ENCODE measurements around the gene MRPS23. TPM values are rescaled to one million over a fixed set of nuclear protein-coding genes. Genes with fewer than 3 reads are reported as not detected.

MRPS23 gene
- total and polyA plus RNA-seq, 2 of the 13 experiments (the other 11 are each of a cell fraction or from before 2014, with no cell fraction given) = 63.2 to 181 TPM

DNA sequence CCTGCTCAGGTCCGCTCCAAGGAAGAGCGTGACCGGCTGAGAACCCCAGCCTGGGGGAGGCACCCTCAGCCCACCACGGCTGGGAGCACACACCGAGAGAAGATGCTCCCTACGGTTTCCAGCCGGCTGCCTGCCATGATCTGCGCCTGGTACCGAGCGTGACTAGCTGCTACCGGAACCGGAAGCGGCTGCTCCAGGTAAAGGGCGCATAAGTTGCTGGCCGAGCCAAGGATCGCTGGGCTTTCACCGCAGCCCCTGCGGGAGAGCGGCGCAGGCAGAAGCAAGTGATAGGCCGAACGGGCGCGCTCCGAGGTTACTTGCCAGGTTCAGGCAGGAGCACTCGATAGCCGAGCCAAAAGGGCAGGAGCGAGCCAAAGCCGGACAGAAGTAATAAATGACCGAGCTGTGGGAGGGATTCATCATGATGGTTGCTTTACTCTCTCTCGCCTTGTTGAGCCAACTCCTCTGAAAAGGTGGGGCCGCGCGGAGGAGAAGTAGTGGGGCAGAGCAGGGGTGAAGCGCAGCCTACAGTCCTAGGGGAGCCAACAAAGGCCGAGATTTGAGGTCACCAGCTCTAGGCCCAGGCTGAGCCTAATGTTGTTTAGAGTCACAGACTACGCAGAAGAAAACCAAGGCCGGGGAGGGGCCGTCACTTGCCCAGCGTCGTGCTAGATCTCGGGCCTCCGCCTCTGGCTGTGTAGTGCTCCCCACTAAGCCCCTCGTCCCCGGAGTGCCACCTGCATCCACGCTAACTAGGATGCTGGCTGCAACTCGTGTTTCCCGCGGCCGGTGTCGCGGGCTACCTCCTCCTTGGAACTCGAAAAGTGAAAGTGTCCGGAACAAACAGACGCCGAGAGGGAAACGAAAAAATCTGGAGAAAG lies at the start of gene MRPS23 (continued):
- TF ChIP-seq TIGD3 (CRISPR knock-in tag; IDR thresholded peaks at IDR 0.05; ENCODE audit: borderline replicate concordance) (peak; percentile 28; the same call in 1 of the 2 replicates), SKIL (CRISPR knock-in tag; IDR thresholded peaks at IDR 0.05; ENCODE audit: borderline replicate concordance) (peak; percentile 90), ZBTB49 (CRISPR knock-in tag; IDR thresholded peaks at IDR 0.05; ENCODE audit: borderline replicate concordance) (peak; percentile 88), SNAPC2 (CRISPR knock-in tag; IDR thresholded peaks at IDR 0.05) (peak; percentile 95), DR1 (CRISPR knock-in tag; IDR thresholded peaks at IDR 0.05) (peak; percentile 88; the same call in 1 of the 2 replicates), RXRB (CRISPR knock-in tag; IDR thresholded peaks at IDR 0.05; ENCODE audit: borderline replicate concordance) (peak; percentile 95), ZNF644 (CRISPR knock-in tag; IDR thresholded peaks at IDR 0.05; ENCODE audit: low read depth) (peak; percentile 30; the same call in 1 of the 2 replicates), U2AF1 (optimal IDR thresholded peaks at IDR 0.05; ENCODE audit: low read depth, low read length) (peak; percentile 89), TCF7L2 (IDR thresholded peaks at IDR 0.05; ENCODE audit: low read depth, low read length) (no peak), KLF16 (CRISPR knock-in tag; IDR thresholded peaks at IDR 0.05) (peak in 1 of 2 experiments; percentile 99; a peak in 2 of 4 replicates), ZBTB7A (CRISPR knock-in tag; IDR thresholded peaks at IDR 0.05) (peak; percentile 40; the same call in 1 of the 2 replicates), ZBED4 (CRISPR knock-in tag; IDR thresholded peaks at IDR 0.05; ENCODE audit: borderline replicate concordance) (0 out of 2 replicates have a peak, but pooled peaks have one; percentile 83), RBM22 (optimal IDR thresholded peaks at IDR 0.05; ENCODE audit: low read length) (peak; percentile 85)
- TF ChIP-seq, protein P1, sequence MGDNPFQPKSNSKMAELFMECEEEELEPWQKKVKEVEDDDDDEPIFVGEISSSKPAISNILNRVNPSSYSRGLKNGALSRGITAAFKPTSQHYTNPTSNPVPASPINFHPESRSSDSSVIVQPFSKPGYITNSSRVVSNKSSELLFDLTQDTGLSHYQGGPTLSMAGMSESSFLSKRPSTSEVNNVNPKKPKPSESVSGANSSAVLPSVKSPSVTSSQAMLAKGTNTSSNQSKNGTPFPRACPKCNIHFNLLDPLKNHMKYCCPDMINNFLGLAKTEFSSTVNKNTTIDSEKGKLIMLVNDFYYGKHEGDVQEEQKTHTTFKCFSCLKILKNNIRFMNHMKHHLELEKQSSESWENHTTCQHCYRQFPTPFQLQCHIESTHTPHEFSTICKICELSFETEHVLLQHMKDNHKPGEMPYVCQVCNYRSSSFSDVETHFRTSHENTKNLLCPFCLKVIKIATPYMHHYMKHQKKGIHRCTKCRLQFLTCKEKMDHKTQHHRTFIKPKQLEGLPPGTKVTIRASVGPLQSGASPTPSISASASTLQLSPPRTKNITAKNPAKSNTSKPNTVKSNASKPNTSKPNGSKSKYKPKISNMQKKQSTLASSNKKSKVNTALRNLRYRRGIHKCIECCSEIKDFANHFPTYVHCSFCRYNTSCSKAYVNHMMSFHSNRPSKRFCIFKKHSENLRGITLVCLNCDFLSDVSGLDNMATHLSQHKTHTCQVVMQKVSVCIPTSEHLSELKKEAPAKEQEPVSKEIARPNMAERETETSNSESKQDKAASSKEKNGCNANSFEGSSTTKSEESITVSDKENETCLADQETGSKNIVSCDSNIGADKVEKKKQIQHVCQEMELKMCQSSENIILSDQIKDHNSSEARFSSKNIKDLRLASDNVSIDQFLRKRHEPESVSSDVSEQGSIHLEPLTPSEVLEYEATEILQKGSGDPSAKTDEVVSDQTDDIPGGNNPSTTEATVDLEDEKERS (CRISPR knock-in tag; IDR thresholded peaks at IDR 0.05) = peak; percentile 84

Measured in HepG2 (cell line).